NB4 (cell line): Measurements from ENCODE around the gene RYR2.

Experiments used
- DNase-seq: peaks from one replicate; pipeline ENCODE4 v3.0.0; 2010; ENCODE audit warnings: low read depth
- H3K4me3 ChIP-seq: one replicate; pipeline ENCODE4 v1.5.1; 2011; ENCODE audit warnings: mild to moderate bottlenecking, low read depth, low read length, moderate library complexity
- MYC ChIP-seq: IDR thresholded peaks from 2 replicates; pipeline ENCODE4 v1.6.1; 2011; ENCODE audit warnings: low read depth, low read length
- POLR2A ChIP-seq: IDR thresholded peaks from 2 replicates; pipeline ENCODE4 v1.6.1; 2011; ENCODE audit warnings: mild to moderate bottlenecking; ENCODE audit not compliant: insufficient read length; ENCODE audit errors: extremely low read depth
- TF ChIP-seq, protein P1 (sequence below): IDR thresholded peaks from one replicate; pipeline ENCODE4 v1.5.1; 2012; ENCODE audit warnings: low read depth, low read length
- TF ChIP-seq, protein P2 (sequence below): IDR thresholded peaks from 2 replicates; pipeline ENCODE4 v1.6.1; 2011; ENCODE audit warnings: low read depth, low read length

Gene RYR2

DNA sequence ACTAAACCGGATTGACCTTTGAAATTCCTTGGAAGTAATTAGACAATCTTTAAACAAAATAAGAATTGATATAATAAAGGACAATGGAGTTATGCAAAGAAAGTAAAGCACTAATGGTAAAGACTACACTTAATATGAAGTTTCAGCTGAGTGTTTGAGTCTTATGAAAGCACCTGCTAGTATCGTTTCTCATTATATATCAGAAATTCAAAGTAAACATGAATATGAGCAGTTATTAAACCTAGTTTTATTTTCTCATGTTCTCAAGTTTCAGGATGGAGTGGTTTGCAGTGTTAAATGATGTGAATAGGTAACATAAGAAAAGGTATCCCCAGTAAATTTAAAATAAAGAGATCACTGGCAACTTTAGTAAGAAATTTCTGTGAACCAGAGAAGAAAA, 660.2 kb downstream of the RYR2 start:
- no peak overlapping the region for H3K4me3 ChIP-seq
- TF ChIP-seq MYC (no peak), POLR2A (no peak)
- TF ChIP-seq, protein P1, sequence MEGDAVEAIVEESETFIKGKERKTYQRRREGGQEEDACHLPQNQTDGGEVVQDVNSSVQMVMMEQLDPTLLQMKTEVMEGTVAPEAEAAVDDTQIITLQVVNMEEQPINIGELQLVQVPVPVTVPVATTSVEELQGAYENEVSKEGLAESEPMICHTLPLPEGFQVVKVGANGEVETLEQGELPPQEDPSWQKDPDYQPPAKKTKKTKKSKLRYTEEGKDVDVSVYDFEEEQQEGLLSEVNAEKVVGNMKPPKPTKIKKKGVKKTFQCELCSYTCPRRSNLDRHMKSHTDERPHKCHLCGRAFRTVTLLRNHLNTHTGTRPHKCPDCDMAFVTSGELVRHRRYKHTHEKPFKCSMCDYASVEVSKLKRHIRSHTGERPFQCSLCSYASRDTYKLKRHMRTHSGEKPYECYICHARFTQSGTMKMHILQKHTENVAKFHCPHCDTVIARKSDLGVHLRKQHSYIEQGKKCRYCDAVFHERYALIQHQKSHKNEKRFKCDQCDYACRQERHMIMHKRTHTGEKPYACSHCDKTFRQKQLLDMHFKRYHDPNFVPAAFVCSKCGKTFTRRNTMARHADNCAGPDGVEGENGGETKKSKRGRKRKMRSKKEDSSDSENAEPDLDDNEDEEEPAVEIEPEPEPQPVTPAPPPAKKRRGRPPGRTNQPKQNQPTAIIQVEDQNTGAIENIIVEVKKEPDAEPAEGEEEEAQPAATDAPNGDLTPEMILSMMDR, result no peak
- TF ChIP-seq, protein P2, sequence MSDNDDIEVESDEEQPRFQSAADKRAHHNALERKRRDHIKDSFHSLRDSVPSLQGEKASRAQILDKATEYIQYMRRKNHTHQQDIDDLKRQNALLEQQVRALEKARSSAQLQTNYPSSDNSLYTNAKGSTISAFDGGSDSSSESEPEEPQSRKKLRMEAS, result no peak
- no peak for DNase-seq

DNA sequence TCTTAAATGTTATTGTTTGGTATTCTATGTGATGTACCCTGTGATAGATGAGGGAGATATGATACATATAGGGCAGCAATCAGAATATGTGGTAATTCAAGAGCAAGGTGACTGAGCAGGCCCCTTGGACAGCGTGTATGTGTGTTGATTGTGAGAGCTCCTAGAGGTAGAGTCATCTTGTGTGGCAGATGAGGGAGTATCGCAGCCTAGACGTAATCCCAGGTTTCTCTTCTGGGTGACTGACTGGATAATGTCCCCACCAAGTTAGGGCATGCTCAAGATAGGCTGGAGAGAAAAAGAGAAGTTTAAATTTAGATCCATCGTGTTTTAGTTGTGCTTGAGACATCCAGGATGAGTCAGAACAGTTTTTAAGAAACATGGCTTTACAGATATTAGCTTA, 663.5 kb downstream of the RYR2 start:
- no peak overlapping the region for H3K4me3 ChIP-seq
- peak; percentile 8 for DNase-seq
- TF ChIP-seq, protein P1, result no peak
- TF ChIP-seq MYC, result no peak
- no peak for TF ChIP-seq POLR2A
- TF ChIP-seq, protein P2, result no peak

DNA sequence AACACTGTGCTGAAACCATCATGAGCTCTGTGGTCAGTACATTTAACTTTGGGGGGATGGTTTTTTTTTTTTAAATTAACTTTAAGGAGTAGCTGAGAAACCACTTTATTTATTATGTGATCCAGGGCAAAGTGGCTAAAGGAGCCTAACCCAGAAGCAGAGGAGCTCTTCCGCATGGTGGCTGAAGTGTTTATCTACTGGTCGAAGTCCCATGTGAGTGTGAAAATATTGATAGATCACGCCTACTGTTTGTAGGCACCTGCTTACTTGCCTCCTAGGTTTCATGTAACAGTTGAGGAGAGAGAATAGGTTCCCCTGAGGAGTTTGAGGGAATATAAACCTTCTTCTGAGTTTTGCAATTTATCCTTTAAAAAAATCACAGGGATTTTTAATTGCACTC, 667.4 kb downstream of the RYR2 start:
- TF ChIP-seq, protein P2, result no peak
- no peak for TF ChIP-seq POLR2A
- TF ChIP-seq, protein P1, result no peak
- TF ChIP-seq MYC, result no peak
- H3K4me3 ChIP-seq, result no peak overlapping the region
- no peak for DNase-seq

DNA sequence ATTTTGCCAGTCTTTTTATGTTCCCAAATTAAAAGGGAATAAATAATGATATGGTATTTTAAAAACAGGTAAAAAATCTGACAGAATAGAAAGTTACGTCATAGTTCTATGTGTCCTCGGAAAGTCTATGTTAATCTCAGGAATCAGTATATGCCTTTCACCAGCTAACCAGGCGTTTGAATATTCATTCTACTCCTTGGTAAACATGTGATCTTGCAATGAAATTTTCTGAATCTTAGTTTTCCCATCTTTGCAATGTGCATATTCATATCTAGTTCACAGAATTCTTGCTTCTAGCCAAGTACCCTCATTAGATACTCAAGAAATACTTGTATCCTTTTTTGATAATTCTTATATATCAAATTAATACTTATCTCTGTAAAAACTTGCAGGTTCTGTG, 669.3 kb downstream of the RYR2 start:
- DNase-seq, result no peak
- H3K4me3 ChIP-seq, result no peak overlapping the region
- TF ChIP-seq, protein P1, result no peak
- TF ChIP-seq MYC (no peak), POLR2A (no peak)
- TF ChIP-seq, protein P2, result no peak

DNA sequence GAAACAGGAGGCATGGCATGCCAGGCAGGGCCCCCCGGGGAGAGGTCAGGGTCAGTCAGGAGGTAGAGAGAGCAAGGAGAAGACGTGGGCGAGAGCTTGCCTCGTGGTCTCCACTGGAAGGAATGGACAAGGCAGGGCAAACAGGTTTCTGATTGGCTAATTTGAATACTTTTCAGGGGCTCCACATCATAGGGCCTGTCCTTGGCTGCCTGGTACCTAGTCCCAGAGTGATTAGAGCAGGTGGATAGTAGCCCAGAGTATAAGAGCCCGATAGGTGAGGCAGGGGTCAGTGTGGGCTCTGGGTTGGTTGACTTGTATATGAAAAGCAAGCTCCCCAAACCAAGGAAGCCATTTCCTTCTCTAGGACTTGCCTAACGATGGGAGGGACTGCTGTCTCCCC, 670.1 kb downstream of the RYR2 start:
- DNase-seq, result no peak
- TF ChIP-seq, protein P2, result no peak
- TF ChIP-seq POLR2A, result no peak
- TF ChIP-seq, protein P1, result no peak
- H3K4me3 ChIP-seq, result no peak overlapping the region
